SK-N-SH (cell line): ENCODE data around the gene CLEC10A. TPM values are rescaled to one million over a fixed set of nuclear protein-coding genes. Genes with fewer than 3 reads are reported as not detected.

Source experiments
- CTCF ChIA-PET: fragments of 300-600, 350-600 bp; formaldehyde crosslinking; extraction: SDS; loops from one replicate; lab custom pipeline; 2021; lab: Yijun Ruan, JAX
- POLR2A ChIA-PET: fragments of 350-600 bp; sonication (Branson Sonifier 250); formaldehyde crosslinking; extraction: SDS; loops from one replicate; lab custom pipeline; 2020; ENCODE audit warnings: antibody characterized with exemption, inconsistent platforms; lab: Yijun Ruan, JAX
- DNase-seq: peaks from one replicate; pipeline ENCODE4 v3.0.0; 2012
- H2AFZ ChIP-seq: fragments of 200-600 bp; sonication (generic); 2 replicates; pipeline ENCODE4 v1.8.1; 2016; ENCODE audit warnings: antibody characterized with exemption, mild to moderate bottlenecking, low read depth
- H3F3A ChIP-seq: fragments of 200-600 bp; sonication (generic); replicated peaks from 2 replicates; pipeline ENCODE3; 2016; ENCODE audit warnings: antibody characterized with exemption, mild to moderate bottlenecking; ENCODE audit not compliant: insufficient read depth
- H3K27ac ChIP-seq, 2 experiments: fragments of 200-500 bp in 1 of 2; fragments of 200-600 bp in 1 of 2; sonication (Bioruptor generic) in 1 of 2; sonication (generic), shearing (Covaris generic) in 1 of 2; 2 replicates each; pipeline versions ENCODE4 v1.5.1 to v1.6.1; 2014 to 2016; ENCODE audit warnings: low read depth in 2 of 2, inconsistent platforms in 1 of 2, low read length in 1 of 2, mild to moderate bottlenecking in 1 of 2, mixed read lengths in 1 of 2
- H3K27me3 ChIP-seq: fragments of 200-600 bp; sonication (generic), shearing (Covaris generic); 2 replicates; pipeline ENCODE4 v1.6.1; 2016; ENCODE audit warnings: mixed run types; ENCODE audit not compliant: insufficient read depth
- H3K36me3 ChIP-seq, 2 experiments: fragments of 200-500 bp in 1 of 2; fragments of 200-600 bp in 1 of 2; sonication (Bioruptor generic) in 1 of 2; sonication (generic) in 1 of 2; replicated peaks in 1 of 2; 2 replicates each; pipeline versions ENCODE3 to v1.5.1; 2014 to 2016; ENCODE audit warnings: low read length in 1 of 2, mild to moderate bottlenecking in 1 of 2; ENCODE audit not compliant: insufficient read depth in 2 of 2, control insufficient read depth in 1 of 2
- H3K4me1 ChIP-seq, 2 experiments: fragments of 200-500 bp in 1 of 2; fragments of 200-600 bp in 1 of 2; sonication (Bioruptor generic) in 1 of 2; sonication (generic), shearing (Covaris generic) in 1 of 2; 2 replicates each; pipeline versions ENCODE4 v1.5.1 to v1.6.1; 2014 to 2016; ENCODE audit warnings: low read depth in 1 of 2, low read length in 1 of 2, mixed run types in 1 of 2; ENCODE audit not compliant: insufficient read depth in 2 of 2, control insufficient read depth in 1 of 2
- H3K4me2 ChIP-seq: fragments of 200-600 bp; sonication (generic), shearing (Covaris generic); 2 replicates; pipeline ENCODE4 v1.6.1; 2017; ENCODE audit warnings: mixed run types
- H3K4me3 ChIP-seq, 2 experiments: fragments of 200-500 bp in 1 of 2; fragments of 200-600 bp in 1 of 2; sonication (Bioruptor generic) in 1 of 2; sonication (generic), shearing (Covaris generic) in 1 of 2; 2 replicates each; pipeline versions ENCODE4 v1.5.1 to v1.8.1; 2014 to 2016; ENCODE audit warnings: low read depth in 2 of 2, inconsistent platforms in 1 of 2, low read length in 1 of 2, mild to moderate bottlenecking in 1 of 2, mixed read lengths in 1 of 2, moderate library complexity in 1 of 2
- H3K79me2 ChIP-seq: fragments of 200-600 bp; sonication (generic); 2 replicates; pipeline ENCODE4 v1.8.1; 2017; ENCODE audit warnings: mild to moderate bottlenecking; ENCODE audit not compliant: insufficient read depth
- H3K9ac ChIP-seq: fragments of 200-600 bp; sonication (generic); 2 replicates; pipeline ENCODE4 v1.6.1; 2017; ENCODE audit warnings: mixed run types
- H3K9me2 ChIP-seq: fragments of 200-600 bp; sonication (generic); 2 replicates; pipeline ENCODE4 v1.6.1; 2017; ENCODE audit warnings: mixed run types
- H3K9me3 ChIP-seq: fragments of 200-600 bp; sonication (generic); 2 replicates; pipeline ENCODE4 v1.6.1; 2017; ENCODE audit warnings: mixed run types, mild to moderate bottlenecking, moderate library complexity
- H4K20me1 ChIP-seq: fragments of 200-600 bp; sonication (generic); 2 replicates; pipeline ENCODE4 v1.6.1; 2017; ENCODE audit warnings: mild to moderate bottlenecking, mixed run types; ENCODE audit not compliant: insufficient read depth
- CHD2 ChIP-seq: fragments of 150-350 bp; IDR thresholded peaks from 2 replicates; pipeline ENCODE4 v1.6.1; 2018; ENCODE audit warnings: low read length; ENCODE audit not compliant: partially characterized antibody
- FOXJ3 ChIP-seq: sonication (generic); formaldehyde crosslinking; IDR thresholded peaks from 2 replicates; pipeline ENCODE4 v1.5.1; 2020; ENCODE audit warnings: mild to moderate bottlenecking, missing genetic modification reagents
- FOXM1 ChIP-seq: IDR thresholded peaks from 2 replicates; pipeline ENCODE4 v1.4.0; 2012; ENCODE audit warnings: low read depth, mild to moderate bottlenecking
- GABPA ChIP-seq: IDR thresholded peaks from 2 replicates; pipeline ENCODE4 v1.4.0; 2012; ENCODE audit warnings: low read depth, mild to moderate bottlenecking
- NFIC ChIP-seq: IDR thresholded peaks from 2 replicates; pipeline ENCODE4 v1.4.0; 2012; ENCODE audit warnings: borderline replicate concordance
- POLR2AphosphoS5 ChIP-seq: IDR thresholded peaks from 2 replicates; pipeline ENCODE4 v1.6.1; 2012; ENCODE audit warnings: low read depth, low read length
- RAD21 ChIP-seq: IDR thresholded peaks from 2 replicates; pipeline ENCODE4 v1.6.1; 2012; ENCODE audit warnings: mild to moderate bottlenecking, low read length
- RCOR1 ChIP-seq: fragments of 150-350 bp; IDR thresholded peaks from 2 replicates; pipeline ENCODE4 v1.6.1; 2017; ENCODE audit warnings: antibody characterized with exemption, low read length
- SIN3A ChIP-seq: IDR thresholded peaks from 2 replicates; pipeline ENCODE4 v1.6.1; 2012; ENCODE audit warnings: low read depth, mild to moderate bottlenecking, low read length, moderate library complexity, borderline replicate concordance
- SMC3 ChIP-seq: IDR thresholded peaks from 2 replicates; pipeline ENCODE4 v1.6.1; 2012; ENCODE audit warnings: low read depth, low read length, improper control_type of control experiment
- TAF1 ChIP-seq: IDR thresholded peaks from 2 replicates; pipeline ENCODE4 v1.6.1; 2012; ENCODE audit warnings: low read depth, mild to moderate bottlenecking, low read length, moderate library complexity, borderline replicate concordance
- WGBS: methylation state at CpG from one replicate; pipeline ENCODE4 v1.1.6; 2017; ENCODE audit warnings: low lambda C conversion rate; 5-methylcytosine and 5-hydroxymethylcytosine counted together
- polyA plus RNA-seq, 3 experiments: library from polyadenylated mRNA; depleted of rRNA; stranded (reverse); fragments of >200 nt; gene quantifications; 2 replicates each; pipeline ENCODE4 v1.2.3, GENCODE V29; 2012
- TF ChIP-seq, protein P1 (sequence below): fragments of 150-350 bp; IDR thresholded peaks from 2 replicates; pipeline ENCODE4 v1.6.1; 2016; ENCODE audit warnings: mild to moderate bottlenecking, low read depth, low read length
- TF ChIP-seq, protein P2 (sequence below): IDR thresholded peaks from 2 replicates; pipeline ENCODE4 v1.4.0; 2012; ENCODE audit warnings: low read depth, borderline replicate concordance
- TF ChIP-seq, protein P3 (sequence below): IDR thresholded peaks from 2 replicates; pipeline ENCODE4; 2012
- TF ChIP-seq, protein P4 (sequence below): fragments of 150-350 bp; IDR thresholded peaks from 2 replicates; pipeline ENCODE4 v1.6.1; 2017; ENCODE audit warnings: antibody characterized with exemption, low read length, low read depth, borderline replicate concordance

CLEC10A gene, protein sequence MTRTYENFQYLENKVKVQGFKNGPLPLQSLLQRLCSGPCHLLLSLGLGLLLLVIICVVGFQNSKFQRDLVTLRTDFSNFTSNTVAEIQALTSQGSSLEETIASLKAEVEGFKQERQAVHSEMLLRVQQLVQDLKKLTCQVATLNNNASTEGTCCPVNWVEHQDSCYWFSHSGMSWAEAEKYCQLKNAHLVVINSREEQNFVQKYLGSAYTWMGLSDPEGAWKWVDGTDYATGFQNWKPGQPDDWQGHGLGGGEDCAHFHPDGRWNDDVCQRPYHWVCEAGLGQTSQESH
- not detected in 2 replicates for polyA plus RNA-seq (2012; rRNA removed)
- polyA plus RNA-seq (2012; cell fraction: cytosol; rRNA removed) = not detected in 2 replicates
- polyA plus RNA-seq (2012; cell fraction: nucleus; rRNA removed) = not detected in 2 replicates

DNA sequence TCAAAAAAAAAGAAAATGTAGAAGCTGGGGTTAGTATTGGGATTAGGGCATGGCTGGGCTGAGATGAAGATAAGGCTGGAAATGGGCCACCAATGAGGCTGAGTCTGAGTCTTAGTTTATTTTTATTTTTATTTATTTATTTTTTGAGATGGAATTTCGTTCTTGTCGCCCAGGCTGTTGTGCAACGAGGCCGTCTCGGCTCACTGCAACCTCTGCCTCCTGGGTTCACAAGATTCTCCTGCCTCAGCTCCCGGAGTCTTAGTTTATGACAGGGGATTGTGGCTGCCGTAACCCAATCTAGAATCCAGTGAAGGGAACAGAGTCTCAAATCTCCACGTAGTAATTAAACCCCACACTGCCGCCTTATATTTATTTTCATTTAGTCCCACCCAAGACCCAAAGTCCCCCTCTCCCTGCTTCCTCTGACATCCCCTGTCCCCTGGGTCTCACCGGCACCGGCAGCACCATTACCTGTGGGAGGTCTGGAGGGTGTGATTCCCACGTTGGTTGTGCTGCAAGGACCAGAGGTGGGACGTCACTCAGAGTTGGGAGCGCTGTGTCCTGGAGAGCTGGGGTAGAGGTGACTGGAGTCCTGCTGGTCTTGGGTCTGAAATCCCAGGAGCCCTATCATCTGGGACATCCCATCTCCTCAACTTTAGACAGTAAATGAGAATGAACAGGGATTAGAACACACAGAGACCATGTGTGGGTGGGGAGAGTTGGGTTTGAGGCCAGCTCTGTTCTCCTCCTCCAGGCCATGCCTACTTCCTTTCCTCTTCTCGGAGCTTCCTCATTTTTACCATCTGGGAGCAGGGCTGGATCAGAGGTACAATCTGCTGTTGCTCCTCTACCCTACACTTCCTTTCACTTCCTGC is at the start of gene CLEC10A:
Gene CLEC10A (minus strand): TSS at position 671 of the 875 bp plus-strand sequence. CDS start 1,439 bp downstream, outside the sequence.
- H3K79me2 ChIP-seq = no peaks in the 10 kb centered on the region
- TF ChIP-seq RCOR1 (no peak), GABPA (no peak), NFIC (no peak), SIN3A (no peak), POLR2AphosphoS5 (no peak), CHD2 (no peak), FOXJ3 (no peak), RAD21 (no peak), SMC3 (no peak), TAF1 (no peak), FOXM1 (no peak)
- TF ChIP-seq, protein P1, sequence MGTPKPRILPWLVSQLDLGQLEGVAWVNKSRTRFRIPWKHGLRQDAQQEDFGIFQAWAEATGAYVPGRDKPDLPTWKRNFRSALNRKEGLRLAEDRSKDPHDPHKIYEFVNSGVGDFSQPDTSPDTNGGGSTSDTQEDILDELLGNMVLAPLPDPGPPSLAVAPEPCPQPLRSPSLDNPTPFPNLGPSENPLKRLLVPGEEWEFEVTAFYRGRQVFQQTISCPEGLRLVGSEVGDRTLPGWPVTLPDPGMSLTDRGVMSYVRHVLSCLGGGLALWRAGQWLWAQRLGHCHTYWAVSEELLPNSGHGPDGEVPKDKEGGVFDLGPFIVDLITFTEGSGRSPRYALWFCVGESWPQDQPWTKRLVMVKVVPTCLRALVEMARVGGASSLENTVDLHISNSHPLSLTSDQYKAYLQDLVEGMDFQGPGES = no peak
- TF ChIP-seq, protein P2, sequence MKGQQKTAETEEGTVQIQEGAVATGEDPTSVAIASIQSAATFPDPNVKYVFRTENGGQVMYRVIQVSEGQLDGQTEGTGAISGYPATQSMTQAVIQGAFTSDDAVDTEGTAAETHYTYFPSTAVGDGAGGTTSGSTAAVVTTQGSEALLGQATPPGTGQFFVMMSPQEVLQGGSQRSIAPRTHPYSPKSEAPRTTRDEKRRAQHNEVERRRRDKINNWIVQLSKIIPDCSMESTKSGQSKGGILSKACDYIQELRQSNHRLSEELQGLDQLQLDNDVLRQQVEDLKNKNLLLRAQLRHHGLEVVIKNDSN = no peak
- TF ChIP-seq, protein P3, sequence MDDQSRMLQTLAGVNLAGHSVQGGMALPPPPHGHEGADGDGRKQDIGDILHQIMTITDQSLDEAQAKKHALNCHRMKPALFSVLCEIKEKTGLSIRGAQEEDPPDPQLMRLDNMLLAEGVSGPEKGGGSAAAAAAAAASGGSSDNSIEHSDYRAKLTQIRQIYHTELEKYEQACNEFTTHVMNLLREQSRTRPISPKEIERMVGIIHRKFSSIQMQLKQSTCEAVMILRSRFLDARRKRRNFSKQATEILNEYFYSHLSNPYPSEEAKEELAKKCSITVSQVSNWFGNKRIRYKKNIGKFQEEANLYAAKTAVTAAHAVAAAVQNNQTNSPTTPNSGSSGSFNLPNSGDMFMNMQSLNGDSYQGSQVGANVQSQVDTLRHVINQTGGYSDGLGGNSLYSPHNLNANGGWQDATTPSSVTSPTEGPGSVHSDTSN = no peak
- TF ChIP-seq, protein P4, sequence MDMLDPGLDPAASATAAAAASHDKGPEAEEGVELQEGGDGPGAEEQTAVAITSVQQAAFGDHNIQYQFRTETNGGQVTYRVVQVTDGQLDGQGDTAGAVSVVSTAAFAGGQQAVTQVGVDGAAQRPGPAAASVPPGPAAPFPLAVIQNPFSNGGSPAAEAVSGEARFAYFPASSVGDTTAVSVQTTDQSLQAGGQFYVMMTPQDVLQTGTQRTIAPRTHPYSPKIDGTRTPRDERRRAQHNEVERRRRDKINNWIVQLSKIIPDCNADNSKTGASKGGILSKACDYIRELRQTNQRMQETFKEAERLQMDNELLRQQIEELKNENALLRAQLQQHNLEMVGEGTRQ = no peak
- TF ChIP-seq, all 33 proteins: peak for 0
- no peak within 1 kb of the TSS for H3K27ac ChIP-seq
- no peaks in the 10 kb centered on the region for H4K20me1 ChIP-seq
- no peaks in the 10 kb centered on the region for H3F3A ChIP-seq
- peaks cover 37% of the 10 kb centered on the region for H3K27me3 ChIP-seq
- ChIA-PET CTCF (interaction anchor here (0.8 to 2.4 kb wide), 4 partner anchors 27 to 98 kb away, joined by 3 to 7 read pairs (median 4); no protein-coding TSS in a partner anchor), POLR2A (no interaction called here)
- no peak within 1 kb of the TSS for H2AFZ ChIP-seq
- no peak within 1 kb of the TSS for H3K4me2 ChIP-seq
- no peaks in the 10 kb centered on the region for H3K9me3 ChIP-seq
- H3K36me3 ChIP-seq = no peaks in the 10 kb centered on the region
- H3K9me2 ChIP-seq = no peaks in the 10 kb centered on the region
- no peaks in the 10 kb centered on the region for H3K4me1 ChIP-seq
- no peak for DNase-seq
- H3K9ac ChIP-seq = no peak within 1 kb of the TSS
- no peak within 1 kb of the TSS for H3K4me3 ChIP-seq
- WGBS = 40% methylated on average over 15 of the region's 15 CpGs
